ENCODE measurements around the gene ANXA7.
A peak's percentile ranks its signal among the peaks of the same experiment; 100 is the strongest.
"Not testable (repeated sequence)": the region's sequence is repeated elsewhere in the genome, so short reads cannot be mapped to it uniquely, and the experiment has no call there.

The ANXA7 gene

GRCh38 chr10:73401636-73402035, 12.2 kb downstream of the ANXA7 start:
- no peak overlapping the region for H3K4me3 ChIP-seq (ENCODE audit: control insufficient read depth, low read depth, low read length)
- DNase-seq (ENCODE audit: low read depth): no peak
- TF ChIP-seq, protein P1, sequence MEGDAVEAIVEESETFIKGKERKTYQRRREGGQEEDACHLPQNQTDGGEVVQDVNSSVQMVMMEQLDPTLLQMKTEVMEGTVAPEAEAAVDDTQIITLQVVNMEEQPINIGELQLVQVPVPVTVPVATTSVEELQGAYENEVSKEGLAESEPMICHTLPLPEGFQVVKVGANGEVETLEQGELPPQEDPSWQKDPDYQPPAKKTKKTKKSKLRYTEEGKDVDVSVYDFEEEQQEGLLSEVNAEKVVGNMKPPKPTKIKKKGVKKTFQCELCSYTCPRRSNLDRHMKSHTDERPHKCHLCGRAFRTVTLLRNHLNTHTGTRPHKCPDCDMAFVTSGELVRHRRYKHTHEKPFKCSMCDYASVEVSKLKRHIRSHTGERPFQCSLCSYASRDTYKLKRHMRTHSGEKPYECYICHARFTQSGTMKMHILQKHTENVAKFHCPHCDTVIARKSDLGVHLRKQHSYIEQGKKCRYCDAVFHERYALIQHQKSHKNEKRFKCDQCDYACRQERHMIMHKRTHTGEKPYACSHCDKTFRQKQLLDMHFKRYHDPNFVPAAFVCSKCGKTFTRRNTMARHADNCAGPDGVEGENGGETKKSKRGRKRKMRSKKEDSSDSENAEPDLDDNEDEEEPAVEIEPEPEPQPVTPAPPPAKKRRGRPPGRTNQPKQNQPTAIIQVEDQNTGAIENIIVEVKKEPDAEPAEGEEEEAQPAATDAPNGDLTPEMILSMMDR (conservative IDR thresholded peaks at IDR 0.05; ENCODE audit: control insufficient read depth, insufficient read depth, low read depth, low read length): no peak

DNA sequence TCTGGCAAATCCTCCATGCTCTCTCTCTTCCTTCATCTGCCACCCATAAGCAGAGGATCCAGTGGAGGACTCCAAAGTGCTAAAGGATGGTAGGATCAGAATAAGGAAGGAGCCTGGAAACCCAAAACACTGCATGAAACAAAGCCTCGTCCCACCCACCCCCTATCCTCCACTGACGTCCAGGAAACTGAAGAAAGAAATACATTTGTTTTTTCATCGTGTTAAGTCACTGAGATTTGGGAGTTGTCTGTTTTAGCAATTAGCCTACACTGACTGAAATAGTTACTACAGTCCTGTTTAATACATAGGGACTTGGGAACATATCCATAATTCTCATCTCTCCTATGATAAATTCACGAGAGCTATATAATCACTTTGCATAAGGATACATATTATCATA, 14.8 kb downstream of the ANXA7 start:
- DNase-seq (ENCODE audit: low read depth): no peak
- TF ChIP-seq, protein P1 (conservative IDR thresholded peaks at IDR 0.05; ENCODE audit: control insufficient read depth, insufficient read depth, low read depth, low read length): no peak
- H3K4me3 ChIP-seq (ENCODE audit: control insufficient read depth, low read depth, low read length): no peak overlapping the region

DNA sequence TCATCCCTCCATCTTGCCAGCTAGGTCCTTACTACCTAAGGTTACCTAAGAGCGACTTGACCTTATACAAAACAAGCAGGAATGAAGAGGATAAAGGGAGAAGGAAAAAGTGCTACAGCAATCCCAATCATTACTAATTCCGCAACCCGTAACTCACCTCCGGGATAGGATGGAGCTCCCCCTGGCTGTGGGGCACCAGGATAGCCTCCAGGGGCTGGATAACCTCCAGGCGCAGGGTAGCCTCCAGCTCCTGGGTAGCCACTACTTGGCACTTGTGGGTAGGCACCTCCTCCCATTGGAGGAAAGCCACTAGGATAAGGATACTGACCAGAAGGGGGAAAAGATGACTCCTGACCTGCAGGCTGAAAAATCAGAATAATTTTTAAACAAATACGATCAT, 15.8 kb downstream of the ANXA7 start:
- TF ChIP-seq, protein P1 (conservative IDR thresholded peaks at IDR 0.05; ENCODE audit: control insufficient read depth, insufficient read depth, low read depth, low read length): peak; percentile 26
- no peak for DNase-seq (ENCODE audit: low read depth)
- no peak overlapping the region for H3K4me3 ChIP-seq (ENCODE audit: control insufficient read depth, low read depth, low read length)

GRCh38 chr10:73394325-73394724, 19.5 kb downstream of the ANXA7 start:
- not testable (repeated sequence) for H3K4me3 ChIP-seq (ENCODE audit: control insufficient read depth, low read depth, low read length); DNase-seq (ENCODE audit: low read depth)

GRCh38 chr10:73388228-73388627, 25.6 kb downstream of the ANXA7 start:
- TF ChIP-seq, protein P1 (conservative IDR thresholded peaks at IDR 0.05; ENCODE audit: control insufficient read depth, insufficient read depth, low read depth, low read length): no peak

GRCh38 chr10:73386583-73386982, 27.3 kb downstream of the ANXA7 start:
- no peak for DNase-seq (ENCODE audit: low read depth)
- H3K4me3 ChIP-seq (ENCODE audit: control insufficient read depth, low read depth, low read length): no peak overlapping the region
- TF ChIP-seq, protein P1 (conservative IDR thresholded peaks at IDR 0.05; ENCODE audit: control insufficient read depth, insufficient read depth, low read depth, low read length): no peak

More at GRCh38 chr10:73388228-73388627, 25.6 kb downstream of the ANXA7 start:
- DNase-seq (ENCODE audit: low read depth): no peak
- no peak overlapping the region for H3K4me3 ChIP-seq (ENCODE audit: control insufficient read depth, low read depth, low read length)

- no peak for DNase-seq (ENCODE audit: low read depth)
- TF ChIP-seq, protein P1 (conservative IDR thresholded peaks at IDR 0.05; ENCODE audit: control insufficient read depth, insufficient read depth, low read depth, low read length): no peak
- H3K4me3 ChIP-seq (ENCODE audit: control insufficient read depth, low read depth, low read length): no peak overlapping the region
Observed at GRCh38 chr10:73379064-73379748, 34.7 kb downstream of the ANXA7 start.

Measured in fibroblast of mammary gland (primary cell).